GM19455 (cell line): Measurements from ENCODE around the gene GGT1.
"Not testable (repeated sequence)": the region's sequence is repeated elsewhere in the genome, so short reads cannot be mapped to it uniquely, and the experiment has no call there.

Experiments
- ATAC-seq: cut with Tn5 transposase; IDR thresholded peaks from one replicate; pipeline ENCODE4 v1.9.1; 2021; ENCODE audit not compliant: unreplicated experiment

Gene GGT1

GRCh38 chr22:24583221-24584165 lies 19.5 kb upstream of the GGT1 start:
- no peak for ATAC-seq

GRCh38 chr22:24584166-24584790 lies 18.7 kb upstream of the GGT1 start:
- no peak for ATAC-seq

- ATAC-seq = no peak
These were observed 18.1 kb upstream of the GGT1 start for GRCh38 chr22:24584871-24585411.

DNA sequence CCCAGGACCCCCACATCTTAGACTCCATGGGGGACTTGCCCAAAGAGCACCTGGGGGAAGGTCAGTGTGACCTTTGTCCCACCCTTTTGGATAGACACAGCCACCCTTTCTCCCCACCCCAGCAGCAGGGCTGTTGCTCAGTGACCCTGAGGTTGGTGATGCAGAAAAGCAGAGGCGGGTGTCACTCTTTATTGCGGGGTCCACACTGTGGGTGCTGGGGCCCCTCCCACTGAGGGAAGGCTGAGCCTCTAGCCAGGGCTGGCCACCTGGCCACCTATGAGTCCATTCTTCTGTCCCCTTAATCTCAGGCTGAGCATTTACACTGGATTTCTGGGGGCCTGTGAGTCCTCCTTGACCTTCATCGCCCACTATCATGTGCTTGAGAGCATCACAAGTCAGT lies 17.5 kb upstream of the GGT1 start:
- ATAC-seq = no peak

- no peak for ATAC-seq
These were observed 17.0 kb upstream of the GGT1 start for GRCh38 chr22:24585927-24586546.

DNA sequence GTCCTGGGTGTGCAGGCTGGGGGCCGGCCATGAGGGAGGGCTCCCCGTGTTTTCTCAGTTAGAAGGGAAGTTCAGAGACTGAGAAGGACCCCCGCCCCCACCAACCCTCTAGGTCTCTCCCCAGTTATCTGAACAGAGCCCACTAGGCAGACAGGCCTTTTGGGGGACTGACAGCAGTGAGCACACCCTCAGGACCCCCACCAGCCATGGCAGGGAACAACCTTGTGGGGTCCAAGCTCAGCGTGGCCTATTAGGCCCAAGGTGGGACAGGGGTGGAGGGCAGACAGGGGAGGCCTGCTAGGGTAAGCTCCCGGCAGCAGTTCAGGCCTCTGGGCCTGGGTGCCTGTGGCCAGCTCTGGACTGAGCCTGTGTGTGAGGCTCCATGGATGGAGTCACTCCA lies 15.7 kb upstream of the GGT1 start:
- no peak for ATAC-seq

- ATAC-seq = no peak
These were observed 15.0 kb upstream of the GGT1 start for GRCh38 chr22:24587948-24588347.

GRCh38 chr22:24588381-24588756 lies 14.6 kb upstream of the GGT1 start:
- no peak for ATAC-seq

- ATAC-seq = no peak
These were observed 14.1 kb upstream of the GGT1 start for GRCh38 chr22:24588757-24589481.

DNA sequence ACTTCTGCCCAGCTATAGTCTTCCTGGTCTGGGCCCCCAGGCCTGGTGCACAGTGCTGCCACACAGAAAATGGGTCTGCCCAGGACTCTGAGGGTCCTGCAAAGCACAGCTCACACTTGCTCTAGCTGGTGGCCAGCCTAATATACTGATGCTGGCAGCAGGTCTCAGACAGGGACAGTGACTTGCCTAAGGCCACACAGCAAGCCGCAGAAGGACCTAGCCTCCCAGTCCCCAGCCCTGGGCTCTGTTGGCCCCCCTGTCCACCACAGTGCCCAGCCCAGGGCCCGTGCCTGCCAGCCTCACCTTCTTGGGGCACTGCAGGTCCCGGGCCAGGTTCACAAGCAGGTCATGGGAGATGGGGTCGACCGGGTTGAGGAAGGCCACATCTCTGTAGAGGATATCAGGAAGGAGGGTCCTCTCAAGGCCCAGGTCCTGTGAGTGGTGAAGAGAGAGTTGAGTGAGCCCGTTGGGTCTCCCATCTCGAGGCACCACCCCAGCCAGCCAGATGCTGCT lies 13.4 kb upstream of the GGT1 start:
- no peak for ATAC-seq

DNA sequence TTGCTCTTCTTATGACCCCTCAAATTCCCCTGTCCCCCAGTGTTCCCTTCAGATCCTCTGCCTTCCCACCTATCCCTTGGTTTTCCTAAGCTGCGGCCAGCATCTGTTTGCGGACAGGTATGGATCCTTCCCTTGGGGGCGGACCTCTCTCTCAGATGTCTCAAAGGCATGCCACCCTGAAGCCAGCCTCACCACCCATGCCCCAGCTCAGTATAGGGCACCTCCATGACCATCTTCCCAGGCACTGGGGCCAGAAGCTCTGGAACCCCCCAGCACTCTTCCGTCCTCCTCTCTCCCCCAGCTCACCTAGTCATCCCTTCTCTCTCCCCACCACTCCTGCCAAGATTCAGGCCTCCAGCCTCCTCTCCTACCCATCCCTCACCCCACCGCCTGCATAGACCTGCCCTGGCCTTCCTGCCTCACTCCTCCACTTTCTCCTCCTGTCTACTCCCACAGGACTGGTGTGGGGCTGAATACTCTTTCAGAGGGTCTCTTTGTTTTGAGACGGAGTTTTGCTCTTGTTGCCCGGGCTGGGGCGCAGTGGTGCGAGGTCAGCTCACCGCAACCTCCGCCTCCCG lies 12.3 kb upstream of the GGT1 start:
- ATAC-seq = no peak

DNA sequence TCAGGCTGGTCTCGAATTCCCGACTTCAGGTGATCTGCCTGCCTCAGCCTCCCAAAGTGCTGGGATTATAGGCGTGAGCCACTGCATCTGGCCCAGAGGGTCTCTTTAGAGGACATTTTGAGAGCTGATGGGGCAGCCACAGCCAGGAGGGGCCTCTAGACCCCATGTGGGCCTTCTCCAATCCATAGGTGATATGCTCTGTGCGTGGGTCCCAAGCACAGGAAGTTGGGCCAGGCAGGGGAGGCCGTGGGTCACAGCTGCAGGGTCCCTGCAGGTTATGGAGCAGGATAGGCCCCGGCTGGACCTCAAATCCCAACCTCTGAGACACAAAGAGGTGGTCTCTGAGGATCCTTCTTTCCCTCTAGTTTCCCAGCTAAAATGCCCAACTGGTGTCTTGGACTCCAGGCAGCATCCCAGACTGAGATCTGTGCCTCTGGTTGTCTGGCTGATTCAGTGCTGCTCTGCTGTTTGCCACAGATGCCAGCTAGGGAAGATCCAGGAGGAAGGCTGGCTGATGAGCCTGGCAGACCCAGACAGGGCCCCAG lies 11.6 kb upstream of the GGT1 start:
- no peak for ATAC-seq

GRCh38 chr22:24592058-24592850 lies 10.7 kb upstream of the GGT1 start:
- ATAC-seq = no peak

DNA sequence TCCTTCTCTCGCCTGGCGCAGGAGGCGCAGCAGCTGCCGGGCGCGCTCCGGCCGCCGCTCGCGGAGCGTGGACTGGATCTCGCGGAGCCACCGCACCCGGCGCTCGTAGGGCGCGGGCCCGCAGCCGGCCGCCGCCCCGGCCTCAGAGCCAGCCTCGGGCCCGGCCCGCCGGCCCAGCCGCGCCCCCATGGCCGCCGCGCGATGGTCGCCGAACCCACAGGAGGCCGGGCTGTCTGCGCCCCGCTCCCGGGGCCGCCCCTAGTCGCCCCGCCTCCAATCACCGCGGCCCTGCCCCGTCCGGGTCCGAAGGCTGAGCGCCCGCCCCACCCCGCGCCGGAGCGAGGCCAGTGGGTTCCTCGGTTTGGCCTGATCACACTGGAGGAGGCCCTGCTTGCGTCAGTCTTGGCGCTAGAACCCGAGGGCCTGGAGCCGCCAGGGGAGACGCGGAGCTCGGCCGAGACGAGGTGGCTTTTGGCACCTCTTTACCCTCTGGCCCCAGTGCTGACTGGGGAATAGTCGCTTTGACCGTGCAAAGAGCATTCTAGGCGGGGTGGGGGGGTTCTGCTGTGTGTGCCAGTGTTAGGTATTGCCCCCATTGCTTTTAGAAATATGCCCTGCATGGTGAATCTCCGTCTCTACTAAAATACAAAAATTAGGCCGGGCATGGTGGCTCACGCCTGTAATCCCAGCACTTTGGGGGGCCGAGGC lies 10.0 kb upstream of the GGT1 start, which contains the start of gene LRRC75B:
LRRC75B (minus strand) TSS at position 223 of the 708 bp plus-strand sequence; CDS start at position 189, 34 bp downstream.
- no peak for ATAC-seq

DNA sequence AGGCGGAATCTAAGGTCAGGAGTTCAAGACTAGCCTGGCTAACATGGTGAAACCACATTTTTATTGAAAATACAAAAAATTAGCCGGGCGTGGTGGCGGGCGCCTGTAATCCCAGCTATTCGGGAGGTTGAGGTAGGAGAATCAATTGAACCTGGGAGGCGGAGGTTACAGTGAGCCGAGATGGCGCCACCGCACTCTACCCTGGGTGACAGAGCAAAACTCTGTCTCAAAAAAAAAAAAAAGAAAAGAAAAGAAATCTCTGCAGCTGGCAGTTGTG lies 9.5 kb upstream of the GGT1 start:
- ATAC-seq = not testable (repeated sequence)

DNA sequence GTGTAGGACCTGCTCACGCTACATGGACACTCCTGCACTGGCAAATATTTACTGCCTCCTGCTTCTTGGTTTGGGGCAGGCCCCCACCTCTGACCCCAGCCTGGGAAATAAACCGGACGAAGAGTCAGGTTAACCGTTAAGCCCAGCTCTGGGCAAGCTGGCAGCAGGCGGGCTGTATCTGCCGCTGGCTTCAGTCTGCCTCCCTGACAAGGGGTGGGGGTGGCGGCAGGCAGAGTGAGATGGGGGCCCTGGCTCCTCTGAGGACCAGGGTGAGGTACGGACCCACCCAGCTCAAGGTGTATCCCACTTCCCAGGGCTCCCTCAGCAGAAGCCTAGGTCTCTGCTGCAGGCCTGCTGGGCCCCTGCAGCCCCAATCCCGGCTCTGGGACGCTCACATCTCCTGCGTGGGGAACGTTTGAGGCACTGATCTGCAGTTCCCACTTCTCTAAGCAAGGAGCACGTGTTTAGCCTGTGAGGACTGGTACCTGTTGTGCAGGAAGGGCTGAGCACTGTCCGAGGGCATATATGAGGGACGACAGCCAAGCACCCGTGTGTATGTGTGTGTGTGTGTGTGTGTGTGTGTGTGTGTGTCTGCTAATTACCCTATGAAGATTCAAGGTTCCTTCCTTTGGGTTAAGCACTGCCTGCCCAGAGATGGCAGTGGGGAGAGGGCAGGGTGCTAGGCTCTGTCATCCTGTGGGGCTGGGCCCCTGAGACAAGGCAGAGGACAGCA lies 9.0 kb upstream of the GGT1 start:
- no peak for ATAC-seq

DNA sequence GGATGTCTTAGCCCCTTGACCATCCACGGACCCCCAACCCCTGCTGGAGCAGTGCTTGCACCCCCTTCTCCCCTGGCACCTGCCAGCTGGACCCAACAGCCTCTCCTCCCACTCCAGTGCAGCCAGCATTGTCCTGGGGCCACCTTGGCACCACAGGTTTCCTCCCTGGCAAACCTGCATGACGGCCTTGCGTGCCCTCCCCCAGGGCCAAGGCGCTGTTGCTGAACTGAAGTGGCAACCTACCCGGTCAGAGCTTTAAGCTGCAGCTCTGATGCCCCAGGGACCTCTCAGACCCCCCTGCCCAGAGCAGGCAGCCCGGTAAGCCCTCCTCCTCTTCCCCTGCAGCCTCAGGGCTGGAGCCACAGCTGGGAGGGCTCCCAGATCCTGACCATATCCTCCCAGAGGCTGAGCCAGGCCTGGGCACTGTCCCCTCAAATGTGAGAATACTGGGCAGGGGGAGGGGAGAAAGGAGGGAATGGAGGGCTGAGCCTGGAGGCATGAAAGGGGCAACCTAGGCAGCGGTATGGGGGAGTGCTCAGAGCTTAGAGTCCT lies 8.3 kb upstream of the GGT1 start:
- ATAC-seq = no peak

GRCh38 chr22:24595228-24595627 lies 7.8 kb upstream of the GGT1 start:
- no peak for ATAC-seq
